ENCODE results near the gene ERBB3. TPM values are rescaled to one million over a fixed set of nuclear protein-coding genes. Genes with fewer than 3 reads are reported as not detected.

The ERBB3 gene
- total RNA-seq, 1 experiment from 2014 or later, result 64.3 TPM

DNA sequence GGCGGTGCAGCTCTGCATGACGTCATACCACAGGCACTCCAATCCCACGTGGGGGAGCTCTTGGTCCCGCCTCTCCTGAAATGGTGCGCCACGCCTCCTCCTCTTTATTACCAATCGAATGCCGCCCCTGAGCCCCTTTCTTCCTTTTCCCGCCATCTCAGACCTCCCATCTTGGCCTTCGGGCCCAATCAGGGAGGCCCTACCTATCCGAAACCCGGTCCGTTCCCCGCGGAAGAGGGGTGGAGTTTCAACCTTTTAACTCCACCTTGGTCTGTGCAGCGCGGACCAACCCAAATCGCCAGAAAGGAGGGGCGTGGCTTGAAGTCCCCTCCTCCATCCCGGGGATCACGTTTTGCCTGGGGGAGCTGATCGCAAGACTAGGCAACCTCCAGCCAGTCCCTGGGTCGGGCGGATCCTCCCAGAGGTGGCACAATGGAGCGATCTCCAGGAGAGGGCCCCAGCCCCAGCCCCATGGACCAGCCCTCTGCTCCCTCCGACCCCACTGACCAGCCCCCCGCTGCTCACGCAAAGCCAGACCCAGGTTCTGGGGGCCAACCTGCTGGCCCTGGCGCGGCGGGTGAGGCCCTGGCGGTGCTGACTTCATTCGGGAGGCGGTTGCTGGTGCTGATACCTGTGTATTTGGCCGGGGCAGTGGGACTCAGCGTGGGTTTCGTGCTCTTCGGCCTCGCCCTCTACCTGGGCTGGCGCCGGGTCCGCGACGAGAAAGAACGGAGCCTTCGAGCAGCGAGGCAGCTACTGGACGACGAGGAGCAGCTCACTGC, 48.1 kb downstream of the ERBB3 start, which contains the start of gene ESYT1 (continued):
- TF ChIP-seq, protein P1, sequence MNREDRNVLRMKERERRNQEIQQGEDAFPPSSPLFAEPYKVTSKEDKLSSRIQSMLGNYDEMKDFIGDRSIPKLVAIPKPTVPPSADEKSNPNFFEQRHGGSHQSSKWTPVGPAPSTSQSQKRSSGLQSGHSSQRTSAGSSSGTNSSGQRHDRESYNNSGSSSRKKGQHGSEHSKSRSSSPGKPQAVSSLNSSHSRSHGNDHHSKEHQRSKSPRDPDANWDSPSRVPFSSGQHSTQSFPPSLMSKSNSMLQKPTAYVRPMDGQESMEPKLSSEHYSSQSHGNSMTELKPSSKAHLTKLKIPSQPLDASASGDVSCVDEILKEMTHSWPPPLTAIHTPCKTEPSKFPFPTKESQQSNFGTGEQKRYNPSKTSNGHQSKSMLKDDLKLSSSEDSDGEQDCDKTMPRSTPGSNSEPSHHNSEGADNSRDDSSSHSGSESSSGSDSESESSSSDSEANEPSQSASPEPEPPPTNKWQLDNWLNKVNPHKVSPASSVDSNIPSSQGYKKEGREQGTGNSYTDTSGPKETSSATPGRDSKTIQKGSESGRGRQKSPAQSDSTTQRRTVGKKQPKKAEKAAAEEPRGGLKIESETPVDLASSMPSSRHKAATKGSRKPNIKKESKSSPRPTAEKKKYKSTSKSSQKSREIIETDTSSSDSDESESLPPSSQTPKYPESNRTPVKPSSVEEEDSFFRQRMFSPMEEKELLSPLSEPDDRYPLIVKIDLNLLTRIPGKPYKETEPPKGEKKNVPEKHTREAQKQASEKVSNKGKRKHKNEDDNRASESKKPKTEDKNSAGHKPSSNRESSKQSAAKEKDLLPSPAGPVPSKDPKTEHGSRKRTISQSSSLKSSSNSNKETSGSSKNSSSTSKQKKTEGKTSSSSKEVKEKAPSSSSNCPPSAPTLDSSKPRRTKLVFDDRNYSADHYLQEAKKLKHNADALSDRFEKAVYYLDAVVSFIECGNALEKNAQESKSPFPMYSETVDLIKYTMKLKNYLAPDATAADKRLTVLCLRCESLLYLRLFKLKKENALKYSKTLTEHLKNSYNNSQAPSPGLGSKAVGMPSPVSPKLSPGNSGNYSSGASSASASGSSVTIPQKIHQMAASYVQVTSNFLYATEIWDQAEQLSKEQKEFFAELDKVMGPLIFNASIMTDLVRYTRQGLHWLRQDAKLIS (CRISPR knock-in tag; IDR thresholded peaks at IDR 0.05; ENCODE audit: borderline replicate concordance), result no peak
- TF ChIP-seq, protein P2, sequence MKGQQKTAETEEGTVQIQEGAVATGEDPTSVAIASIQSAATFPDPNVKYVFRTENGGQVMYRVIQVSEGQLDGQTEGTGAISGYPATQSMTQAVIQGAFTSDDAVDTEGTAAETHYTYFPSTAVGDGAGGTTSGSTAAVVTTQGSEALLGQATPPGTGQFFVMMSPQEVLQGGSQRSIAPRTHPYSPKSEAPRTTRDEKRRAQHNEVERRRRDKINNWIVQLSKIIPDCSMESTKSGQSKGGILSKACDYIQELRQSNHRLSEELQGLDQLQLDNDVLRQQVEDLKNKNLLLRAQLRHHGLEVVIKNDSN (CRISPR knock-in tag; IDR thresholded peaks at IDR 0.05), result peak; percentile 69; the same call in 1 of the 2 replicates
- TF ChIP-seq FOXK1 (CRISPR knock-in tag; IDR thresholded peaks at IDR 0.05) (peak; percentile 53; the same call in 1 of the 2 replicates), ZNF396 (CRISPR knock-in tag; IDR thresholded peaks at IDR 0.05; ENCODE audit: borderline replicate concordance) (no peak), ATF1 (CRISPR knock-in tag; IDR thresholded peaks at IDR 0.05) (no peak), MXD4 (CRISPR knock-in tag; IDR thresholded peaks at IDR 0.05; ENCODE audit: borderline replicate concordance) (no peak), MYBL2 (CRISPR knock-in tag; IDR thresholded peaks at IDR 0.05) (0 out of 2 replicates have a peak, but pooled peaks have one; percentile 22), ZNF416 (CRISPR knock-in tag; IDR thresholded peaks at IDR 0.05) (no peak), ZNF263 (CRISPR knock-in tag; IDR thresholded peaks at IDR 0.05; ENCODE audit: low read depth) (no peak), HMGA2 (CRISPR knock-in tag; IDR thresholded peaks at IDR 0.05) (0 out of 2 replicates have a peak, but pooled peaks have one; percentile 25), GRHL2 (CRISPR knock-in tag; IDR thresholded peaks at IDR 0.05; ENCODE audit: insufficient replicate concordance, severe bottlenecking) (no peak), SOX15 (CRISPR knock-in tag; IDR thresholded peaks at IDR 0.05) (no peak), JAZF1 (CRISPR knock-in tag; IDR thresholded peaks at IDR 0.05) (no peak), CREM (CRISPR knock-in tag; IDR thresholded peaks at IDR 0.05) (no peak; the same call in 1 of the 2 replicates), NR1H2 (CRISPR knock-in tag; IDR thresholded peaks at IDR 0.05) (no peak), PRRX2 (CRISPR knock-in tag; IDR thresholded peaks at IDR 0.05) (no peak), ELF4 (CRISPR knock-in tag; IDR thresholded peaks at IDR 0.05; ENCODE audit: low read depth) (no peak)
- TF ChIP-seq, protein P3, sequence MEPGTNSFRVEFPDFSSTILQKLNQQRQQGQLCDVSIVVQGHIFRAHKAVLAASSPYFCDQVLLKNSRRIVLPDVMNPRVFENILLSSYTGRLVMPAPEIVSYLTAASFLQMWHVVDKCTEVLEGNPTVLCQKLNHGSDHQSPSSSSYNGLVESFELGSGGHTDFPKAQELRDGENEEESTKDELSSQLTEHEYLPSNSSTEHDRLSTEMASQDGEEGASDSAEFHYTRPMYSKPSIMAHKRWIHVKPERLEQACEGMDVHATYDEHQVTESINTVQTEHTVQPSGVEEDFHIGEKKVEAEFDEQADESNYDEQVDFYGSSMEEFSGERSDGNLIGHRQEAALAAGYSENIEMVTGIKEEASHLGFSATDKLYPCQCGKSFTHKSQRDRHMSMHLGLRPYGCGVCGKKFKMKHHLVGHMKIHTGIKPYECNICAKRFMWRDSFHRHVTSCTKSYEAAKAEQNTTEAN (CRISPR knock-in tag; IDR thresholded peaks at IDR 0.05), result no peak
- TF ChIP-seq, protein P4, sequence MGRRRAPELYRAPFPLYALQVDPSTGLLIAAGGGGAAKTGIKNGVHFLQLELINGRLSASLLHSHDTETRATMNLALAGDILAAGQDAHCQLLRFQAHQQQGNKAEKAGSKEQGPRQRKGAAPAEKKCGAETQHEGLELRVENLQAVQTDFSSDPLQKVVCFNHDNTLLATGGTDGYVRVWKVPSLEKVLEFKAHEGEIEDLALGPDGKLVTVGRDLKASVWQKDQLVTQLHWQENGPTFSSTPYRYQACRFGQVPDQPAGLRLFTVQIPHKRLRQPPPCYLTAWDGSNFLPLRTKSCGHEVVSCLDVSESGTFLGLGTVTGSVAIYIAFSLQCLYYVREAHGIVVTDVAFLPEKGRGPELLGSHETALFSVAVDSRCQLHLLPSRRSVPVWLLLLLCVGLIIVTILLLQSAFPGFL (CRISPR knock-in tag; IDR thresholded peaks at IDR 0.05; ENCODE audit: borderline replicate concordance), result no peak
- TF ChIP-seq, protein P5, sequence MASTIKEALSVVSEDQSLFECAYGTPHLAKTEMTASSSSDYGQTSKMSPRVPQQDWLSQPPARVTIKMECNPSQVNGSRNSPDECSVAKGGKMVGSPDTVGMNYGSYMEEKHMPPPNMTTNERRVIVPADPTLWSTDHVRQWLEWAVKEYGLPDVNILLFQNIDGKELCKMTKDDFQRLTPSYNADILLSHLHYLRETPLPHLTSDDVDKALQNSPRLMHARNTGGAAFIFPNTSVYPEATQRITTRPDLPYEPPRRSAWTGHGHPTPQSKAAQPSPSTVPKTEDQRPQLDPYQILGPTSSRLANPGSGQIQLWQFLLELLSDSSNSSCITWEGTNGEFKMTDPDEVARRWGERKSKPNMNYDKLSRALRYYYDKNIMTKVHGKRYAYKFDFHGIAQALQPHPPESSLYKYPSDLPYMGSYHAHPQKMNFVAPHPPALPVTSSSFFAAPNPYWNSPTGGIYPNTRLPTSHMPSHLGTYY (CRISPR knock-in tag; IDR thresholded peaks at IDR 0.05), result no peak
- TF ChIP-seq, protein P6, sequence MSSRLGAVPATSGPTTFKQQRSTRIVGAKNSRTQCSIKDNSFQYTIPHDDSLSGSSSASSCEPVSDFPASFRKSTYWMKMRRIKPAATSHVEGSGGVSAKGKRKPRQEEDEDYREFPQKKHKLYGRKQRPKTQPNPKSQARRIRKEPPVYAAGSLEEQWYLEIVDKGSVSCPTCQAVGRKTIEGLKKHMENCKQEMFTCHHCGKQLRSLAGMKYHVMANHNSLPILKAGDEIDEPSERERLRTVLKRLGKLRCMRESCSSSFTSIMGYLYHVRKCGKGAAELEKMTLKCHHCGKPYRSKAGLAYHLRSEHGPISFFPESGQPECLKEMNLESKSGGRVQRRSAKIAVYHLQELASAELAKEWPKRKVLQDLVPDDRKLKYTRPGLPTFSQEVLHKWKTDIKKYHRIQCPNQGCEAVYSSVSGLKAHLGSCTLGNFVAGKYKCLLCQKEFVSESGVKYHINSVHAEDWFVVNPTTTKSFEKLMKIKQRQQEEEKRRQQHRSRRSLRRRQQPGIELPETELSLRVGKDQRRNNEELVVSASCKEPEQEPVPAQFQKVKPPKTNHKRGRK (CRISPR knock-in tag; IDR thresholded peaks at IDR 0.05; ENCODE audit: borderline replicate concordance), result no peak
- TF ChIP-seq, protein P7, sequence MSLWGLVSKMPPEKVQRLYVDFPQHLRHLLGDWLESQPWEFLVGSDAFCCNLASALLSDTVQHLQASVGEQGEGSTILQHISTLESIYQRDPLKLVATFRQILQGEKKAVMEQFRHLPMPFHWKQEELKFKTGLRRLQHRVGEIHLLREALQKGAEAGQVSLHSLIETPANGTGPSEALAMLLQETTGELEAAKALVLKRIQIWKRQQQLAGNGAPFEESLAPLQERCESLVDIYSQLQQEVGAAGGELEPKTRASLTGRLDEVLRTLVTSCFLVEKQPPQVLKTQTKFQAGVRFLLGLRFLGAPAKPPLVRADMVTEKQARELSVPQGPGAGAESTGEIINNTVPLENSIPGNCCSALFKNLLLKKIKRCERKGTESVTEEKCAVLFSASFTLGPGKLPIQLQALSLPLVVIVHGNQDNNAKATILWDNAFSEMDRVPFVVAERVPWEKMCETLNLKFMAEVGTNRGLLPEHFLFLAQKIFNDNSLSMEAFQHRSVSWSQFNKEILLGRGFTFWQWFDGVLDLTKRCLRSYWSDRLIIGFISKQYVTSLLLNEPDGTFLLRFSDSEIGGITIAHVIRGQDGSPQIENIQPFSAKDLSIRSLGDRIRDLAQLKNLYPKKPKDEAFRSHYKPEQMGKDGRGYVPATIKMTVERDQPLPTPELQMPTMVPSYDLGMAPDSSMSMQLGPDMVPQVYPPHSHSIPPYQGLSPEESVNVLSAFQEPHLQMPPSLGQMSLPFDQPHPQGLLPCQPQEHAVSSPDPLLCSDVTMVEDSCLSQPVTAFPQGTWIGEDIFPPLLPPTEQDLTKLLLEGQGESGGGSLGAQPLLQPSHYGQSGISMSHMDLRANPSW (CRISPR knock-in tag; conservative IDR thresholded peaks at IDR 0.05; ENCODE audit: low read depth), result no peak
- TF ChIP-seq, protein P8, sequence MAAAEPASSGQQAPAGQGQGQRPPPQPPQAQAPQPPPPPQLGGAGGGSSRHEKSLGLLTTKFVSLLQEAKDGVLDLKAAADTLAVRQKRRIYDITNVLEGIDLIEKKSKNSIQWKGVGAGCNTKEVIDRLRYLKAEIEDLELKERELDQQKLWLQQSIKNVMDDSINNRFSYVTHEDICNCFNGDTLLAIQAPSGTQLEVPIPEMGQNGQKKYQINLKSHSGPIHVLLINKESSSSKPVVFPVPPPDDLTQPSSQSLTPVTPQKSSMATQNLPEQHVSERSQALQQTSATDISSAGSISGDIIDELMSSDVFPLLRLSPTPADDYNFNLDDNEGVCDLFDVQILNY (CRISPR knock-in tag; IDR thresholded peaks at IDR 0.05), result peak; percentile 93; the same call in 1 of the 2 replicates
